Subcutaneous adipose tissue (tissue), 4 donors: ENCODE data around the gene COL6A1. TPM values are rescaled to one million over a fixed set of nuclear protein-coding genes. Genes with fewer than 3 reads are reported as not detected.

Experiments
- total RNA-seq, 4 donors: library from RNA; depleted of rRNA; stranded (reverse); fragments of >200 nt; gene quantifications; one replicate each; pipeline ENCODE4 v1.1.0, GENCODE V29; 2016
- TF ChIP-seq, protein P1 (sequence below): fragments of 450-650 bp; IDR thresholded peaks from one replicate; pipeline ENCODE4 v1.5.1; 2016; ENCODE audit warnings: low read depth, mild to moderate bottlenecking, control low read depth, antibody characterized with exemption, moderate library complexity

Gene COL6A1
- total RNA-seq, 4 donors from 2014 or later: 199 to 567 (median 554) TPM

DNA sequence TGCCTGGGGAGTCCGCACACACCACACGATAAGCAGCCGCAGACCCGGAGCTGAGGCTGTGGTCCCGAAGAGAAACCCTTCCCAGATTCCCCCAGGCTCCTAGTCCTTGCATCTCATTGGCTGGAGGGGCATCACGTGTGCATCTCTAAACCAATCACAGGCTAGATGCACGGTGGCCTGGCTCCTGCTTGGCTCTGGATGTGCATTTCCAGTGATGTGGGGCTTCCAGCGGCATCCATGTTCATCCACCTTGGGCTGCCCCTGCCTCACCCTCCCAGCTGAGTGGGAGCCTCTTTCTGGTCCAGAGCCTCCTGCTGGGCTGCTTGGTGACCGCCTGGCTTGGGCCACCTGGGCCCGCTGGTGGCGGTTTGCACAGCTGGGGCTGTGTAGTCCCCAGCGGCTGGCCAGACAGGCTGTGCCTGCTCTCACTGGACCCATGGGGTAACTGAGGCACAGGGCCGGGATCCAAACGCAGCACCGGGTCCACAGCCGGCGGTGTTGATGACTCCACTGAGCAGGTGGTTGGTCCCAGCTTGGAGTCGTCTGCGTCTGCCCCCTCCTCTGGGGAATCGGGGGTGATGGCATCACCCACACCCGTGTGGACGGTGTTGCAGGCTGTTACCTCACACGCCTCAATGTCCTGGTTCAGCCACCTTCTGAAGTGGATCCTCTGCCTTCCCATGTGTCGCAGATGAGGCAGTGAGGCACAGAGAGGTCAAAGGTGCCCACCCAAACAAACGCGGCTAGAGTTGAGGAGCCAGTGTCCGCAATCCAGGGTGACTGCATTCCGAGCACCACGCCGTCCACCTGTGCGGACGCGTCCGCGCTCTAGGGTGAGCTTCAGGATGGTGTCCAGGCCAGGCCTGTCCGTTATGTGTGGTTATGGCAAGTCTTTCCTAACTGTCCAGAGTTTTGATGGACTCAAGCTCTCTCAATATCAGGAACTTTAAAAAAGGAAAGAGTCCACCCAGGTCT lies 41.3 kb downstream of the COL6A1 start:
- TF ChIP-seq, protein P1, sequence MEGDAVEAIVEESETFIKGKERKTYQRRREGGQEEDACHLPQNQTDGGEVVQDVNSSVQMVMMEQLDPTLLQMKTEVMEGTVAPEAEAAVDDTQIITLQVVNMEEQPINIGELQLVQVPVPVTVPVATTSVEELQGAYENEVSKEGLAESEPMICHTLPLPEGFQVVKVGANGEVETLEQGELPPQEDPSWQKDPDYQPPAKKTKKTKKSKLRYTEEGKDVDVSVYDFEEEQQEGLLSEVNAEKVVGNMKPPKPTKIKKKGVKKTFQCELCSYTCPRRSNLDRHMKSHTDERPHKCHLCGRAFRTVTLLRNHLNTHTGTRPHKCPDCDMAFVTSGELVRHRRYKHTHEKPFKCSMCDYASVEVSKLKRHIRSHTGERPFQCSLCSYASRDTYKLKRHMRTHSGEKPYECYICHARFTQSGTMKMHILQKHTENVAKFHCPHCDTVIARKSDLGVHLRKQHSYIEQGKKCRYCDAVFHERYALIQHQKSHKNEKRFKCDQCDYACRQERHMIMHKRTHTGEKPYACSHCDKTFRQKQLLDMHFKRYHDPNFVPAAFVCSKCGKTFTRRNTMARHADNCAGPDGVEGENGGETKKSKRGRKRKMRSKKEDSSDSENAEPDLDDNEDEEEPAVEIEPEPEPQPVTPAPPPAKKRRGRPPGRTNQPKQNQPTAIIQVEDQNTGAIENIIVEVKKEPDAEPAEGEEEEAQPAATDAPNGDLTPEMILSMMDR: no peak

DNA sequence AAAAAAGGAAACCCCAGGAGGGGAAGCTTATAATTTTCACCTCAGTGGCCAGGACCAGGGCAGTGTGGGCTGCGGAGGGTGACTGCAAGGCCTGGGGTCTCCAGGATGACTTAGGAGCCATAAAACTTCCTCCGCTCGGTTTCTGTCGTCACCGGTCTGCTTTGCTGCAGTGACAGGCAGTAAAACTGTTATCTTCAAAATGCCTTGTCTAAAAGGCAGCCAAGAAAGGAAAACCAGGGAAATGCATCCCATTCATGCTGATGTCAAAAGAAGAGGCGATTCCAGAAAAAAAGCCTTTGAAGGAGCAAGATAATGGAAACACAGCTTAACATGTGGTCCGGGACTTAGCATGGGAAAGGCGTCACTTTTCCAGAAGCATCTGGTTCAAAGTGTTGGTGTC lies 42.0 kb downstream of the COL6A1 start:
- TF ChIP-seq, protein P1: no peak

DNA sequence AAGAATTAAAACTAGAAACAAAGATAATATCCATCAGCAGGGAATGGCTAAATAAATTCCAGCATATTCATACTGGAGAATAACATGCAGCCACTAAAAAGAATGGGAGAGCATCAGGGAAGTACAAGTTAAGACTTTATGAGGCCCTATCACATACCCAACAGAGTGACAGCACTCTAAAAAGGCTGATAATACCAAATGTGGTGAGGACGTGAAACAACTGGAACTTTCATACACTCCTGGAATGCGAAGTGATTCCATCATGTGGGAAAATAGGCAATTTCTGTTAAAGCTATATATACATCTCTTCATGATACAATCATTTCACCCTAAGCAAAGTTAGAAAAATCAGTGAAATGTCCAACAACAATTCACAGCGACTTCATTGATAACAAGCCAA lies 42.6 kb downstream of the COL6A1 start:
- TF ChIP-seq, protein P1: no peak

DNA sequence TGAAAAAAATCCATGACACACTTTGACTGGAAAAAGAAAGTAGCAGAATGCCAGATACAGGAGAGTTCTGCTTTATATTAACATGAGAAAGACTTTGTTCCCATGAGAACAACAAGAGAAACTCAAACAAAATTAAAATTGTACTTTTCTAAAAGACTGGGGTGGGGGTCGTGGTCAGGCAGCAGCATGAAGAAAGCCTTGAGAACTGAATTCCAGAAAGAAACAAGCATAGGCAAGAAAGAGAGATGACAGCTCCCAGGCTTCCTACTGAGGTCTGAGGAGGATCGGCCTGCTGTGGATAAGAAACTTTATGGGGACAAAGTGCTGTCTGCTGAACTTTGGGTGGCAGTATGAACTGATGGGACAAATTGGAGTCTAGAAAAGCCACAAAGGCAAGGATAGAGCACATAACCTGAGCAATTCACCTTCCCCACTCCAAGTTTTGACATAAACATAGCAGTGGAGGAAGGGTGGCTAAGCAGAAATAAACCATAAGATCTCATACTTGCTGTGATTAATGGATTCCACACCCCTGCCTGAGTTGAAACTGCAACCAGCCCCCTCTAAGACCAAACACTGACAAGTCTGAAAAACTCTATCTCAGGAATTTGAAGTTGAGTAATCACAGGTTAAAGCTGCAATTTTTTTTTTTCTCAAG lies 43.7 kb downstream of the COL6A1 start:
- TF ChIP-seq, protein P1: no peak

DNA sequence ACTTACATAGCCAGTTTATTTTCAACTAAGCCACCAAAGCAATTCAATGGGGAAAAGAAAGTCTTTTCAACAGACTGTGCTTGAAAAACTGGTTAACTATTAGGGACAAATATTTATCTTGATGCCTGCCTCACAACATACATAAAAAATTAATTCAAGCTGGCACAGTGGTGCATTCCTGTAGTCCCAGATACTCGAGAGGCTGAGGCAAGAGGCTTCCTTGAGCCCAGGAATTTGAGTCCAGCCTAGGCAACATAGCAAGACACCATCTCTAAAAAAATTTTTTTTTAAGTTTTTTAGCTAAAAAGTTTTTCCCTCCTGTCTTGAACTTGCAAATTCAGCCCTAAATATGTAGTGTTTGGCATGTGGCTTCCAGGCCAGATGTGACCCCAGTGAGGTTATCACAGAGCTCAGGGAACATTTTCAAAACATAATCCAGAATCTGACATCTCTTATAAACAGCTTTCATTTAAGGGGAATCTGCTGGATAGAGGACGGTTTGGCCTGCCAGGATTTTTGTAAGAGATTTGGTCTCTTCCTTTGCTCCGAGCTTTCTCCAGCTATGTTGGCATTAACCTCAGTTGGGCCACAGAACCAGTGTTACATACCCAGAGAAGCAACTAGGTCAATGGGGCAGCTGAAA lies 46.4 kb downstream of the COL6A1 start:
- TF ChIP-seq, protein P1: no peak

DNA sequence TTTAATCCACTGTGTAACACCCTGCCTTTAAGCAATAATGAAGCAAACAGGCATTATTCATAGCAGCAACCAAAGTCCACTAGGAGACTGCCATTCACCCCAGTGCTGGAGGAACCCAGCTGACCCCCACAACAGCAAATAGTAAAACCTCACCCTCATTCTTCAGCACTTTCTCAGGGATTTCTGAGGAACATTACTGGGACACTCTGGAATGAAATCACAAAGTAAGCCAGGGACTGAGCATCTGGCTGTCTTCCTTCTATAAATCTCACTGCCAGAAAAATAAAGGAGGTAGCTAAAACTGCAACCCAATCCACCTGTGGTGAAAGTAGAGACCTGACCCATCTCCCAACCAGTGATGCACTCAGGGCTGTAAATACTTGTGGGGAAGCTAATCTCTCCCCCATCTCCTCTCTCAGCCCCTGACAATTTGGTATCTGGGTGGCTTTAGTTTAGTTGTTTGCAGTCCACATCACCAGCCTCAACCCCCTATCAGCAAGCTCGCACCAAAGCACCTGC lies 47.1 kb downstream of the COL6A1 start:
- TF ChIP-seq, protein P1: no peak
